DND-41 (cell line): ENCODE data around the gene POLDIP3.
A peak's percentile ranks its signal among the peaks of the same experiment; 100 is the strongest.

Experiments
- ATAC-seq: fragments of 200-7000 bp; cut with Tn5 transposase; 3 replicates; pipeline ENCODE4 v1.9.1; 2021; ENCODE audit warnings: low read depth; ENCODE audit not compliant: insufficient read depth
- DNase-seq: peaks from one replicate; pipeline ENCODE4 v3.0.0-alpha.2; 2020
- H2AFZ ChIP-seq: 2 replicates; pipeline ENCODE4 v1.6.0; 2012; ENCODE audit warnings: low read depth, low read length
- H3K27ac ChIP-seq: 2 replicates; pipeline ENCODE4 v1.5.1; 2012; ENCODE audit warnings: low read length, inconsistent platforms
- H3K27me3 ChIP-seq: fragments of 200-600 bp; sonication (generic); 2 replicates; pipeline ENCODE4 v1.6.0; 2012; ENCODE audit warnings: low read length, mild to moderate bottlenecking, inconsistent platforms; ENCODE audit not compliant: insufficient read depth, poor library complexity
- H3K36me3 ChIP-seq: 2 replicates; pipeline ENCODE4 v1.5.1; 2012; ENCODE audit warnings: low read length, inconsistent platforms; ENCODE audit not compliant: insufficient read depth
- H3K4me1 ChIP-seq: 2 replicates; pipeline ENCODE4 v1.5.1; 2012; ENCODE audit warnings: mild to moderate bottlenecking, low read length; ENCODE audit not compliant: insufficient read depth
- H3K4me2 ChIP-seq: 2 replicates; pipeline ENCODE4 v1.6.0; 2012; ENCODE audit warnings: mild to moderate bottlenecking, moderate library complexity, low read length, inconsistent platforms; ENCODE audit not compliant: insufficient read depth
- H3K4me3 ChIP-seq, 2 experiments: fragments of 200-600 bp in 1 of 2; shearing (Covaris generic) in 1 of 2; 2 replicates each; pipeline ENCODE4 v1.5.1; 2012 to 2016; ENCODE audit warnings: inconsistent platforms in 2 of 2, low read length in 2 of 2, mild to moderate bottlenecking in 2 of 2, low read depth in 1 of 2, moderate library complexity in 1 of 2
- H3K79me2 ChIP-seq: 2 replicates; pipeline ENCODE4 v1.6.0; 2012; ENCODE audit warnings: low read length, inconsistent platforms; ENCODE audit not compliant: insufficient read depth
- H3K9ac ChIP-seq: 2 replicates; pipeline ENCODE4 v1.6.0; 2012; ENCODE audit warnings: low read depth, mild to moderate bottlenecking, inconsistent platforms, low read length, moderate library complexity
- H3K9me3 ChIP-seq: 2 replicates; pipeline ENCODE4 v1.5.1; 2012; ENCODE audit warnings: low read length, moderate library complexity, mild to moderate bottlenecking, inconsistent platforms; ENCODE audit not compliant: insufficient read depth, severe bottlenecking
- H4K20me1 ChIP-seq: 2 replicates; pipeline ENCODE4 v1.6.0; 2012; ENCODE audit warnings: low read length; ENCODE audit not compliant: insufficient read depth
- EZH2 ChIP-seq: IDR thresholded peaks from 3 replicates; pipeline ENCODE4 v1.6.1; 2012; ENCODE audit warnings: borderline replicate concordance, low read depth, mild to moderate bottlenecking, moderate library complexity, low read length, inconsistent platforms; ENCODE audit not compliant: severe bottlenecking
- TF ChIP-seq, protein P1 (sequence below): IDR thresholded peaks from 2 replicates; pipeline ENCODE4 v1.5.1; 2012; ENCODE audit warnings: borderline replicate concordance, low read length, moderate library complexity, mild to moderate bottlenecking; ENCODE audit not compliant: poor library complexity, severe bottlenecking; ENCODE audit errors: extremely low read depth

POLDIP3 gene

DNA sequence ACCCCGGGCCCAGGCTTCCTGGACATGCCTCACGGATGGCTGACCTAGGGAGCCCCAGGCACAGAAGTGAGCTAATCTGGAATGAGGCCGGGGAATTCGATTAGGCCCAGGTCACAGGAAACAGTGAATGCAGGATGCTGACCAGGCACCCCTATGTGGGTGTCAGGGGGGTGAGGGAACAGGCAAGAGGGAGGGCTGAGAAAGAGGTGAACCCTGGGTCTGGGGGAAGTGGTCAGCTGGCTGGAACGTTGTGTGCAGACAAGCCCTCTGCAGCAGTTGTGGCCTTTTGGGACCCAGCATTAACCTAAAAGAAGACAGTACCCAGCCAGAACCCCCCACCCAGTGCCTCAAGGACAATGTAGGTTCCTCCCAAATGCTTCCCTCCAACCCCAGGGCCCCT, 52.8 kb downstream of the POLDIP3 start:
- TF ChIP-seq, protein P1, sequence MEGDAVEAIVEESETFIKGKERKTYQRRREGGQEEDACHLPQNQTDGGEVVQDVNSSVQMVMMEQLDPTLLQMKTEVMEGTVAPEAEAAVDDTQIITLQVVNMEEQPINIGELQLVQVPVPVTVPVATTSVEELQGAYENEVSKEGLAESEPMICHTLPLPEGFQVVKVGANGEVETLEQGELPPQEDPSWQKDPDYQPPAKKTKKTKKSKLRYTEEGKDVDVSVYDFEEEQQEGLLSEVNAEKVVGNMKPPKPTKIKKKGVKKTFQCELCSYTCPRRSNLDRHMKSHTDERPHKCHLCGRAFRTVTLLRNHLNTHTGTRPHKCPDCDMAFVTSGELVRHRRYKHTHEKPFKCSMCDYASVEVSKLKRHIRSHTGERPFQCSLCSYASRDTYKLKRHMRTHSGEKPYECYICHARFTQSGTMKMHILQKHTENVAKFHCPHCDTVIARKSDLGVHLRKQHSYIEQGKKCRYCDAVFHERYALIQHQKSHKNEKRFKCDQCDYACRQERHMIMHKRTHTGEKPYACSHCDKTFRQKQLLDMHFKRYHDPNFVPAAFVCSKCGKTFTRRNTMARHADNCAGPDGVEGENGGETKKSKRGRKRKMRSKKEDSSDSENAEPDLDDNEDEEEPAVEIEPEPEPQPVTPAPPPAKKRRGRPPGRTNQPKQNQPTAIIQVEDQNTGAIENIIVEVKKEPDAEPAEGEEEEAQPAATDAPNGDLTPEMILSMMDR, result no peak
- no peak for TF ChIP-seq EZH2
- no peak overlapping the region for H3K27ac ChIP-seq
- no peaks in the 10 kb centered on the region for H3K9me3 ChIP-seq
- H2AFZ ChIP-seq, result no peak overlapping the region
- no peak for ATAC-seq
- peaks cover 5% of the 10 kb centered on the region; the same call in 1 of the 2 replicates for H4K20me1 ChIP-seq
- no peak overlapping the region for H3K9ac ChIP-seq
- DNase-seq, result no peak
- no peaks in the 10 kb centered on the region for H3K4me1 ChIP-seq
- H3K36me3 ChIP-seq, result peaks cover 10% of the 10 kb centered on the region
- H3K4me2 ChIP-seq, result no peak overlapping the region
- H3K4me3 ChIP-seq, result no peak overlapping the region
- no peaks in the 10 kb centered on the region for H3K27me3 ChIP-seq
- no peaks in the 10 kb centered on the region for H3K79me2 ChIP-seq

DNA sequence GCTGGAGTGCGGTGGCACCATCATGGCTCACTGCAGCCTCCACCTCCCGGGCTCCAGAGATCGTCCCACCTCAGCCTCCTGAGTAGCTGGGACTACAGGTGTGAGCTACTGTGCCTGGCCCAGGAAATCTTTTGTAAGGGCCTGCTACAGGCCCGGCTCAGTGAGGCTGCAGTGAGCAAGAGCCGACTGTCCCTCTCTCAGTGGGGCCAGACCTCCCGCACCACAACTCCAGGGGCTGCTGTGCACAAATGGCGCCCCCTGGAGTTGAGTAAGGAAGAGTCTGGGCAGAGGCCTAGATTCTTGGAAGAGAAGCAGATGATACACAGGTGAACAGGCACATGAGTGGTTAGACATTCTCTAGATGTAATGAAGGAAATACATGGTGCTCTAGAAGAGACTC, 53.9 kb downstream of the POLDIP3 start:
- H3K9ac ChIP-seq, result no peak overlapping the region
- peaks cover 5% of the 10 kb centered on the region; the same call in 1 of the 2 replicates for H3K36me3 ChIP-seq
- H3K27ac ChIP-seq, result no peak overlapping the region
- no peak overlapping the region for H2AFZ ChIP-seq
- no peaks in the 10 kb centered on the region for H3K27me3 ChIP-seq
- no peaks in the 10 kb centered on the region for H3K79me2 ChIP-seq
- H3K4me1 ChIP-seq, result no peaks in the 10 kb centered on the region
- peaks cover 5% of the 10 kb centered on the region; the same call in 1 of the 2 replicates for H4K20me1 ChIP-seq
- DNase-seq (no peak), ATAC-seq (peak; percentile 63)
- no peak for TF ChIP-seq EZH2
- TF ChIP-seq, protein P1, result peak; percentile 65
- no peak overlapping the region for H3K4me3 ChIP-seq
- no peak overlapping the region for H3K4me2 ChIP-seq
- no peaks in the 10 kb centered on the region for H3K9me3 ChIP-seq

- no peak for ATAC-seq
- 0 out of 2 replicates have a peak, but pooled peaks cover 5% of the 10 kb centered on the region for H3K36me3 ChIP-seq
- H3K4me1 ChIP-seq, result no peaks in the 10 kb centered on the region
- no peak for DNase-seq
- H3K4me3 ChIP-seq, result no peak overlapping the region
- H3K79me2 ChIP-seq, result no peaks in the 10 kb centered on the region
- H2AFZ ChIP-seq, result no peak overlapping the region
- H3K9me3 ChIP-seq, result no peaks in the 10 kb centered on the region
- no peaks in the 10 kb centered on the region for H3K27me3 ChIP-seq
- no peak overlapping the region for H3K27ac ChIP-seq
- TF ChIP-seq, protein P1, result no peak
- TF ChIP-seq EZH2, result no peak
- peaks cover 5% of the 10 kb centered on the region; the same call in 1 of the 2 replicates for H4K20me1 ChIP-seq
- no peak overlapping the region for H3K9ac ChIP-seq
- H3K4me2 ChIP-seq, result no peak overlapping the region
Observed at GRCh38 chr22:42560381-42560780, 54.3 kb downstream of the POLDIP3 start.
